ENCODE measurements around the gene CFAP119.

The CFAP119 gene

DNA sequence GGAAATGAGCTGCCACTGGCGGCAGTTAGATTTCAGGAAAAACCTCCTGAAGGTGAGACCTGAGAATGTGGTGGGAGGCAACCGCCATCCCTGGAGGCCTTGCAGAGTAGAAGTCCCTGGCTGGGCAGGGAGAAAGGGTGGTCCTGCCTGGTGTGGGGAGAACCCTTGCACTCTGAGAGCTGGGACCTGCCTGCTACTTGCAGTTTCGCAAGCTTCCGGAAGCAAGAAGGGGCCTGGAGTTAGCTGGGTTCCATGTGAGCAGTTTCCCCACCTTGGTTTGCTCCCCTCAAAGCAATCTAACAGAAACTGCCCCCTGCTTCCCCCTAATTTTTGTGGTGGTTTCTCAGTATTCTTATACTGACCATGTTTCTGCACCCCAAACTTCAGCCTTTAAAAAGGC, 18.7 kb upstream of the CFAP119 start:
- no peak for DNase-seq

DNA sequence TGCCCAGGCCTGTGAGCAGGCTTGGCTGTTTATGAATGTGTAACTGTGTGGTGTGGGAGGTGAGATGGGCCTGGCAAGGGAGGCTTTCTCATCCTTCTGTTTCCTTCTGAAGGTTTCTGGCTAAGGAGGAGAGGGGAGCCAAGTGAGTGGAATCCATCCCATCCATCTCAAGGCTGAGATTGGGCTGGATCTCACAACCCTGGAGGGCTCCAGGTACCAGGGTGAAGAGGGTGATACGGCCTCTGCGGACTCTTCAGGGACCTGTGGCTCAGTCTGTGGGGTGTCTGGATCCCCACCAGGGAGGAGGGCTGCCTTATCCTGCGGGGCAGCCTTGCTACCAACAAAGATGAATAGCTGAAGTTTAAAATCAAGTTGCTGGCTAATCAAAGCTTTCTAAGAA, 18.2 kb upstream of the CFAP119 start:
- DNase-seq, result no peak

DNA sequence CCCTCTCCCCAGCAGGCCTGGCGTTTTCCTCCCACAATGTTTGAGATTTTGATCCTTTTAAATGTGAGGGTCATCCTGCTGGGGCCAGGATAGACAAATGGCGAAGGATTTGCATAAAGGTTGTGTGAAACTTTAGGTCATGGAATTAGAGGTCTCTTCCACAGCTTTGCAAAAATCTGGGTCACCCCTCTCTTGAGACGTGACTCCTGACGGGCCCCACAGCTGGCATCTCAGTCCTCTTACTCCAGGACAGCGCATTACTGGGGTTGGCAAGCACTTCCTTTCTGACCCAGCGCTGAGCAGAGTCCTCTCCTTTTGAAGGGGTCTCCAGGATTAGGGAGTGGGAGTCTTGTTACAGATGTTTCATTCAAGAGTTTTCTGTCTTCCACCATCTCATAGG, 17.7 kb upstream of the CFAP119 start:
- no peak for DNase-seq

DNA sequence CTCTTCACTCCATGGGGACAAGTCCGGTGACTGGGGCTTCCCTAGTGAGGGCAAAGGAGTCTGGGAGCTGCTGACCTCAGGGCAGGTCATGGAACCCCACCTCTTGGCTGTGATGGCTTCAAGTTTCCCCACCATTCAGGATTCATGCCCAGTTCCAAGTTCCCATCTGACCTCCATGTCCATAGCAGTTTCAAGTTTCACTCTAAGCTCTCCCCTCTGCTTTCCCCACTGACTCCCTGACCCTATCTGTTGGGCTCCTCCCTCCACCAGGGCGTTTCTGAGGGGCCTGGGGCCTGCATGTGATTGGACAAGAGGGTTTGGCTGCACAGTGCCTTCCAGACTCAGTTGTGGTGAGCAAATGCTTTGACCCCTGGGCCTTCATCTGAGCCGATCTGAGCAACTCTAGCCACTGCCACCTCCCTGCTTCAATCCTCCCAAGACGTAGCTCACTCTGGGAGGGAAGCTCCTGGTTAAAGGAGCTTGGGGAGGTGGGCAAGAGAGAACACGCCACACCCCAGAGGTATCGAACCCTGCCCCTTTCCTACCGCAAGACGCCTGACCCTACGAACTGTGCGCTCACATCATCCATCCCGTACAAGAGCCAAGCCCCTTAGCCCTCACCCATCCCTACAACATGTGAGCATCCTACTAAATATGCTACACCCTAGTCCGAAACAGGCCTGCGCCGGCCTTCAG, 16.8 kb upstream of the CFAP119 start:
- DNase-seq, result no peak

DNA sequence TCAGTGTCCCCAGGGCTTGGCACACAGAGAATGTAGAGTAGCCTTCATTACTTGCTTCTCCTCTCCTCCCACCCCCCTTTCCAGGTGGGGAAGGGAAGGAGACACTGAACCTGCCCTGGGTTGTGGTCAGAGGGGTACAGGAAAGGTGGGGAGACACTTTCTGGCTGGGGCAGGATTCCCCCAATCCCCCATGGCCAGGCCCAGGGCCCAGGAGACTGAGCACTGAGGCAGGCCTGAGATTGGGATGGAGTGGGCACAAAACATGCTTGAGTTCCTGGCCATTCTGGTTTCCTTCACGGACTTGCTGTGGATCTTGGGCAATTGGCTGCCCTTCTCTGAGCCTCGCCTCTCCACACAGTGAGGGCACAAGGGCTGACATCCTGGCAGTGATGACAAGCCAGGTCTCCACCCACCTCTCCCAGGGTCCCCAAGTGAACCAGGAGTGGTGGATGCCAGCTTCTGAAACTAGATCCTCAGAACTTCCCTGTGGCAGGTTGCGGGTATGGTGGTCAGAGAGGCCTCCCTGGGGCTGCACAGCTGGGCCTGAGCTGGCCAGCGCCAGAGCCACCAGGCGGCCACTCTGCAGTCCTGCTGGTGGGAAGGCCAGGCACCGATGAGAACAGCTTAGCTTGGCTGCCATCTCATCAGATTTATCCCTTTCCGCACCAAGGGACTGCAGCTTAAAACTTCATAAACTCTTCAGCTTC, 15.9 kb upstream of the CFAP119 start:
- no peak for DNase-seq

DNA sequence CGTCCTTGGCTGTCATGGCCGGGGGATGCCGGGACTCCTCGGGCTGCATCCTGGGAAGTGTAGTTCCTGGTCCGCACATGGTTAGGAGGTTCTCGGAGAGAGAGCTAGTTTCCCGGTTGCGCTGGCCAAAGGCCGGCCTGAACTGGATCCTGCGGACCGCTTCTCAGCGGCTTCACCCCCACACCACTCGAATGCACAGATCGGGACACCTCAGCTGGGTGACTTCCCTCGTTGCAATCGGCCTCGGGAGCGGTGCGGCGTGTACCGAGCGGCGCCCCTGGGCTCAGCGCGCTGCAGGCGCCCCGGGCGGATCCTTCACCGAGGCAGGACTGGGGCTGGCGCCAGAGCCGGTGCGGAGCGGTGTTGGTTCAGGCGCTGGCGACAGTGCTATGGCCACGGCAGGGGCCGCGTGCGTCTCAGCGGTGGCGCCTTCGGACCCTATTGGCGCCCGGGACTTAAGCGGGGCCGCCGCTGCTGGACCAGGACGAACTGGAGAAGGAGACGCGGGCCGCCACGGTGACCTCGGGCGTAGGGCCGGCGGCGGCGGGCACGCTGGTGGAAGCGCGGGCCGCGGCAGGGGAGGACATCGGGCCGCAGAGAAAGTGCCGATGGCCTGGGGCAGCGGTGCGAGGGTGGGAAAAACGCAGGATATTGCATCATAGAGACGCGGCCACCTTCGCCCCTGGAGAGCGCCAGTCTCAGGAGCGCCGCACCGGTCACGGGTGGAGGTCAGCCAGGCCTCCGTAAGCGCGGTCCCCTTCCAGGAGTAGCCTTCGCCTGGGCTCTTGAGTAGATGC, 13.7 kb upstream of the CFAP119 start:
- peak; percentile 75 for DNase-seq

DNA sequence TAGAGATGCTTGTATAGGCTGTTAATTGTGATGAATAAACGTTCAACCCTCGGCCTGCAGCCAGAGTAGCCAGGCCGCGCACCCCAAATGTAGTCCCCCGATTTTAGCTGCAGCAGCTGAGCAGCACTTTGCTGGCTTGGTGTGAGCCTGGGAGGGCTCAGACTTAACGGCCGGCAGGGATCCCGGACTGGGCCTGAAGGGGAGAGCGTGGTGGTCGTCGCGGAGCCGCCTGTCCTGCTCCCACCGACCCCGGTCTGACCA, 13.2 kb upstream of the CFAP119 start:
- DNase-seq, result no peak

DNA sequence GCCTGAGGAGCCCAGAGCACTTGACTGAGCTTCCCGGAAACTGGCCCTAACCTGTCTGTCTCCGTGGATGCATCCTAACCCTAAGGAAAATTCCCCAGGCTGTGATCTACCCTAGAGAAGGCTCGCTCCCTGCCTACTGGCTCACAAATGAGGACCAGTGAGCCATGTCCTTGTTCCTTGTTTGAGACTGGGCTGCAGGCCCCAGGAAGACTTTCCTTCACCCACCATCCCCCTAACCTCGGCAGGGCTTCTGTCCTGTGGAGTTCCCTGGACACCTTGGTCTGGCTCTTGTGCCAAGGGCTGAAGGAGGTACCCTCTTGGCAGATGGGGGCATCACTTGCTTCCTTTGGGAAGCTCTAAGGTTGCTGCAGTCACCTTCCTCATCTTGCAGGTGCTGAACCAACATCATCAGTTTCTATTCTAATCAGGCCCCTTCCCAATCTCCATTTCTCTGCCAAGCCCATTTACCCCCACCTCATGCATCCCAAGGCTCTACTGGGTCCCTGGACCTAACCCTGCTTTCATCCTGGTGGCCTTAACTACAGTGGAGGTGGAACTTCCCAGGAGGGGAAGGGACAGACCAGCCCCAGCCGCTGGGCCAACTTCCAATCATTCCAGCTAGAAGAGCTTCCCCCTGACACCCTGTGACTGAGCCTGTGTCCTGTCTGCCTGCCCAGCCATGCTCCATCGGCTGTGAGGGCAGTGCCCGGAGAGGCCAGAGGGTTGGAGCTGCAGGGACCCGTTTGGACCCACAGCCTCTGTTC, 12.7 kb upstream of the CFAP119 start:
- DNase-seq, result no peak

DNA sequence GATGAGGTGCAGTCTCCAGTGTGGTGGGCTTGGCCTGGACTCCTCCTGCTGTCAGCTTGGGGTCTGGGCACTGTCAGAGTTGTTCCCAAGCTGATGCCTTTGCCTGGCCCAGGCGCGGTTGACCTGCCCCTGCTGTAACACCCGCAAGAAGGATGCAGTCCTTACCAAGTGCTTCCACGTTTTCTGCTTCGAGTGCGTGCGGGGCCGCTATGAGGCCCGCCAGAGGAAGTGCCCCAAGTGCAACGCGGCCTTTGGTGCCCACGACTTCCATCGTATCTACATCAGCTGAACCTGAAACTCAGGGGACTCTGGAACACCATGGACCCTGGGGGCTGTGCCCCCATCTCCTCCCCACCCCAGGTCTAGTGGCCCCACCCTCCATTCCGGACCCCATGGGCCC, 12.0 kb upstream of the CFAP119 start:
- DNase-seq, result no peak

DNA sequence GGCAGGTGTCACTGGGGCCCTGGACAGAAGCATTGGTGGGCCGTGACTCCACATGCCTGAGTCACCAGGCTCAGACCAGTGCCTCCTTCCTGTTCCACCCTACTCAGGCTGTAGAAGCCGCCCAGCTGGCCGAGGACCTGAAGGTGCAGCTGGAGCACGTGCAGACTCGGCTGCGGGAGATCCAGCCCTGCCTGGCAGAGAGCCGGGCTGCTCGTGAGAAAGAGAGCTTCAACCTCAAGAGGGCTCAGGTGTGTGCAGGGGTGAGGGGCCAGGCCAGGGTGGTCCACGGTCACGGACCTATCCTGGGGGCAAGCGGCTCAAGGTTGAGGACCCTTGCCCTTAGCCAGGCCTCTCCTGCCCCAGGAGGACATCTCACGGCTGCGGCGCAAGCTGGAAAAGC, 9.9 kb upstream of the CFAP119 start:
- no peak for DNase-seq

DNA sequence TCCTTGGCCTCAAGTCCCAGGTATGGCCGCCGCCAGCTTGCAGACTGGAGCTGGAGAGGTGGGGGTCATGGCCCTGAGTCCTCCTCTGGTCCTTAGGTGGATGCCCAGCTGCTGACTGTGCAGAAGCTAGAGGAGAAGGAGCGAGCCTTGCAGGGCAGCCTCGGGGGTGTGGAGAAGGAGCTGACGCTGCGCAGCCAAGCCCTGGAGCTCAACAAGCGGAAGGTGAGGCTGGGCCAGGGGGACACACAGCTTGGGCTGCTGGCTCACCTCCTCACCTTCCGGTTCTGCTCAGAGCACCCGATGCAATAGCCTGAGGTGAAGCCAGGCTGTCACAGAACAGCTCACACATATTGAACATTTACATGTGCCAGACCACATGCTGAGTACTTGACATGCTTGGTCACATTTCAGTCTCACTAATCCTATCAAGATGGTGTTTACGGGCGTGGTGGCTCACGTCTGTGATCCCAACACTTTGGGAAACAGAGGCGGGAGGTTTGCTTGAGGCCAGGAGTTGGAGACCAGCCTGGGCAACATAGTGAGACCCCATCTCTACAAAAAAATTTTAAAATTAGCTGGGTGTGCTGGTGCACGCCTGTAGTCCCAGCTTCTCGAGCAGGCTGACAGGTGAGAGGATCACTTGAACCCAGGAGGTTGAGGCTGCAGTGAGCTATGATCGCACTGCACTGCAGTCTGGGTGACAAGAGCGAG, 7.7 kb upstream of the CFAP119 start:
- no peak for DNase-seq

DNA sequence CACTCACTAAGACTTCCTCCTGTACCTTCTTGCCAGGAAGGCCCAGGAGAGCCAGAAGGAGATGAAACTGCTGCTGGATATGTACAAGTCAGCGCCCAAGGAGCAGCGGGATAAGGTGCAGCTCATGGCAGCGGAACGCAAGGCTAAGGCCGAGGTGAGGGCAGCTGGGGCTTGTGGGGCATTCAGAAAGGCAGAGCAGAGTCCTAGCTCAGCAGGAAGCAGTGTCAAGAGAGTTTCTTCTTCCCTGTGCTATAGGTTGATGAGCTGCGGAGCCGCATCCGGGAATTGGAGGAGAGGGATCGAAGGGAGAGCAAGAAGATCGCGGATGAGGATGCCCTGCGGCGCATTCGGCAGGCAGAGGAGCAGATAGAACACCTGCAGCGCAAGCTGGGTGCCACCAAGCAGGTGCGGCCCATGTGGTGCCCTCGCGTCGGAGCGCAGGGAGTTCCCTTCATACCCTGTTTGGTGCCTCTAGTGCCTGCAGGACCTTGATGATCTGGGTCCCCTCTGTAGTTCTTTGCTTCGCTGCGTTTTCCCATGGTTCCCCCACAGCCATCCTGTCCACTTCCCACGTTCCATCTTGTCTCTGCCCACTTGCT, 6.8 kb upstream of the CFAP119 start:
- no peak for DNase-seq

DNA sequence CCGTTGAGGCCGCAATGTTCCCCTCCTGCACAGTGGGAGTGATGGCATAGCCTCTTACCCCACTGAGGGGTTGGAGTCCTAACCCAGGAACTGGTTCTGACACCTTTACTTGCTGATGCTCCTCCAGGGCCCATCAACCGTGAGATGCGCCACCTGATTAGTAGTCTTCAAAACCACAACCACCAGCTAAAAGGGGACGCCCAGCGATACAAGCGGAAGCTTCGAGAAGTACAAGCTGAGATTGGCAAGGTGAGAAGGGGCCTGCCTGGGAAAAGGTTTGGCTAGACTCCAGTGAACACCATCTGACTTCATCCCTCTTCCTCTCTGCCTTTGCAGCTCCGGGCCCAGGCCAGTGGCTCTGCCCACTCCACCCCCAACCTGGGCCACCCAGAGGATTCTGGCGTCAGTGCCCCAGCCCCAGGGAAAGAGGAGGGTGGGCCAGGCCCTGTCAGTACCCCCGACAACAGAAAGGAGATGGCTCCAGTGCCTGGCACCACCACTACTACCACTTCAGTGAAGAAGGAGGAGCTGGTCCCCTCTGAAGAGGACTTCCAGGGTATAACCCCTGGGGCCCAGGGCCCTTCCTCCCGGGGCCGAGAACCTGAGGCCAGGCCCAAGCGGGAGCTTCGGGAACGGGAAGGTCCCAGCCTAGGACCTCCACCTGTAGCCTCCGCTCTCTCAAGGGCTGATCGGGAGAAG, 6.1 kb upstream of the CFAP119 start:
- DNase-seq, result no peak

DNA sequence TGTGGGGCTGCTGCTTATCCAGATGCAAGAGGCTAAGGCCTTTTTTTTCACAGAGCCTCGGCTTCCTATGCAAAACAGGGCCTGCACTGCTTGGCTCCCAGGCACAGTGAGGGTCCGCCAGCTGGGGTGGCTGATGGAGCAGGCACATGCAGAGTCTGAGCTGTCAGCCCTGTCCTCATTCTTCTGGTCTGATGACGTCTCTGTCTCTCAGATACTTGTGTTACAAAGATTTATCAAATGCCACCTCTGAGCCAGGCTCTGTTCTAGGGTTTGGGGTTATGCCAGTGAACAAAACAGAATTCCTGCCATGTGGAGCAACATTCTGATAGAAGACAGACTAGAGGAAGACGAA, 5.0 kb upstream of the CFAP119 start:
- no peak for DNase-seq

DNA sequence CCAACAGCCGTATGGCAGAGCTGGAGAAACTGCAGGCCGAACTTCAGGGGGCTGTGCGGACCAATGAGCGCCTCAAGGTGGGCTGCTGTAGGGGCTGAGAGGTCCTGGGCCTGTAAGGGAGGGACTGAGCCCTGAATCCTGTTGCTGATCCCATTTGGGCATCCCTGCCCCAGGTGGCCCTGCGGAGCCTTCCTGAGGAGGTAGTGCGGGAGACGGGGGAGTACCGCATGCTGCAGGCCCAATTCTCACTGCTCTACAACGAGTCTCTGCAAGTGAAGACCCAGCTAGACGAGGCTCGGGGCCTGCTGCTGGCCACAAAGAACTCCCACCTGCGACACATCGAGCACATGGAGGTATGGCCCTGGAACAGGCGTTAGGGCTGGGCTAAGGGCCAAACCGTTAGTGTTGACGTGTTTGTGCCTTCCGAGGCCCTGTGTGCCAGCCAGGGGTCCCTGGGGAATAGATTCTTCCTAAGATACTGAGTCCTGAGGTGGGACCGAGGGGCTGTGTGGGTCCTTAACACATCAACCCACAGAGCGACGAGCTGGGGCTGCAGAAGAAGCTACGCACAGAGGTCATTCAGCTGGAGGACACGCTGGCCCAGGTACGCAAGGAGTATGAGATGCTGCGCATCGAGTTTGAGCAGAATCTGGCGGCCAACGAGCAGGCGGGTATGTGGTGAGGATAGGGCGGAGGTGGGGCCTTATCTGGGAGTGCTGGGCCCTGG, 4.5 kb upstream of the CFAP119 start:
- no peak for DNase-seq

DNA sequence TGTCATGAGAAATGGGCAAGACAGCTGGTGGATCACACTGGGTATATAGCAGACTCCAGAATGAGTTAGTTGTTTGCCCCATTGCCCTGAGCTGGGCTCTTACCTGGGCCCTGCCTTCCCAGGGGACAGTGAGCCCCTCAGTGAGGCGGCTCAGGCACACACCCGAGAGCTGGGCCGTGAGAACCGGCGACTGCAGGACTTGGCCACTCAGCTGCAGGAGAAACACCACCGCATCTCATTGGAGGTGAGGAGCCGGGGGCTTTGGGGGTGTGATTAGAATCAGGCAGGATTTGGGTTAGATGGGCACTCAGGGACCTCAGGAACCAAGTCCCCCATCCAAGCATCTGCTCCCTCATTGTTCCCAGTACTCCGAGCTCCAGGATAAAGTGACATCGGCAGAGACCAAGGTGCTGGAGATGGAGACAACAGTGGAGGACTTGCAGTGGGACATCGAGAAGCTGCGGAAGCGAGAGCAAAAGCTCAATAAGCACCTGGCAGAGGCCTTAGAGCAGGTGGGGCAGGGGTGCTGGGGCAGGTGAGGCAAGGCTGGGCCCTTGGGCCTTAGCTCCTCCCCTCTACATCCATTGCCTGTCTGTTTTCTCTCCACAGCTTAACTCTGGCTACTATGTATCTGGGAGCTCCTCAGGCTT, 3.1 kb upstream of the CFAP119 start:
- DNase-seq, result no peak

DNA sequence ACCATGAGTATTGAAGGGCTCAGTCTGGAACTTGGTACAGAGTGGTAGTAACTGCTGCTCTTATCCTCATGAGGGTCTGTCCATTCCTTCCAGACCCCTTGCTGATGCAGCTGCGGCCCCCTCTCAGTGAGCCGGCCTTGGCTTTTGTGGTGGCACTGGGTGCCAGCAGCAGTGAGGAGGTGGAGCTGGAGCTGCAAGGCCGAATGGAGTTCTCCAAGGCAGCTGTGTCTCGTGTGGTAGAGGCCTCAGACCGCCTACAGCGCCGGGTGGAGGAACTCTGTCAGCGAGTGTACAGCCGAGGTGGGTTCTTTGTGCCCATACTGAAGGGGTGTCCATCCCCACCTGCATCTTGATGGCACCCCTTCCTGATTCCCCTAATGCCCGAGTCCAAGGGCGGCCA, 2.2 kb upstream of the CFAP119 start:
- DNase-seq, result no peak

DNA sequence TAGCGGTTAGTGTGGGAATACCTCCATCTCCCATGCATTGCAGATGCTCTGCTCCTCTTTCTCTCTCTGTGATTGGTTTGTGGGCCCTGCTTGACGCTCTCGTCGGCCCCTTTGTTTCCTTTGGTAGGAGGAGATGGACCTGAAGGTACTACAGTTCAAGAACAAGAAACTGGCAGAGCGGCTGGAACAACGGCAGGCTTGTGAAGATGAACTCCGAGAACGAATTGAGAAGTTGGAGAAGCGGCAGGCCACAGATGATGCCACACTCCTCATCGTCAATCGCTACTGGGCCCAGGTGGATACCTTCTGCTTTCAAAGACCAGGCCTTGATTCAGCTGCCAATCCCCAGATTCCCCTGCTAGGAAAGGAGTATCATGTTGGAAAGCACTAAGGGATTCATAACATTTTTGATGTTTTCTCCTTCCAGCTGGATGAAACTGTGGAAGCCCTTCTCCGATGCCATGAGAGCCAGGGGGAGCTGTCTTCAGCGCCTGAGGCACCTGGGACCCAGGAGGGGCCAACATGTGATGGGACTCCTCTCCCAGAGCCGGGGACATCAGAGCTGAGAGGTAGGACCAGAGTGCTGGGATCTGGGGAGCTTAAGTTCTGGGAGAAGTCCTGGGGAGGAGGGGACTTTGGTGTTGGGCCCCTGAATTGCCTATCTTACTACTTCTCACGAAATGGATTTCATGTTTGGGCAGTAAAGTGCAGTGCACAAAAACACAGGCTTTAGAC, 1.3 kb upstream of the CFAP119 start:
- no peak for DNase-seq

DNA sequence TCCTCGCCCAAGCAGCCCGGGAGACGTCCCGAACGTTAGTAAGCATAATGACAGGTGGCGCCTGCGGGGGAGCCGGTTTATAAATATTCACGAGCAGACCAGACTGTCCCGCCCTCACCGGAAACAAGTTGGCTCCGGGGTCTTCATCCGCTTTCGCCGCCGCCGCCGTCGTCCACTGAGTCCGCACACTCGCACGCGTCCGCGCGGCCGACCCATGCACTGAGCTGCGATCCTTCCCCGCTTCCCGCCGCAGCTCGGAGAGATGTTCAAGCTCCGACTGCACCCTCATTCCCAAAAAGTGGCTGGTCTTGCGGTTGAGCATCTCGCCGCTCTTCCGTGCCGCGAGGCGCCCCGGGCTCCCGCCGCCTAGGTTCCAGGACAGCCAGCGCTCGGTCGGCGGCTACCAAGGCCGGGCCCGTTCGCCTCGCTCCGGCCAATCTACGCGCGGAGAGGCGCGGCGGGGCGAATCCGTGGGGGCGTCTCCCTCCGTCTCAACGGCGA, 385 bp downstream of the CFAP119 start:
- DNase-seq, result peak; percentile 68

Measured in NCI-H2171 treated with DMSO at 0.1 percent for 48 hours (cell line).